ENCODE measurements around the gene STK32B. TPM values are rescaled to one million over a fixed set of nuclear protein-coding genes. Genes with fewer than 3 reads are reported as not detected.

Gene STK32B
- total RNA-seq, 1 donor from 2014 or later: 46.9 TPM

DNA sequence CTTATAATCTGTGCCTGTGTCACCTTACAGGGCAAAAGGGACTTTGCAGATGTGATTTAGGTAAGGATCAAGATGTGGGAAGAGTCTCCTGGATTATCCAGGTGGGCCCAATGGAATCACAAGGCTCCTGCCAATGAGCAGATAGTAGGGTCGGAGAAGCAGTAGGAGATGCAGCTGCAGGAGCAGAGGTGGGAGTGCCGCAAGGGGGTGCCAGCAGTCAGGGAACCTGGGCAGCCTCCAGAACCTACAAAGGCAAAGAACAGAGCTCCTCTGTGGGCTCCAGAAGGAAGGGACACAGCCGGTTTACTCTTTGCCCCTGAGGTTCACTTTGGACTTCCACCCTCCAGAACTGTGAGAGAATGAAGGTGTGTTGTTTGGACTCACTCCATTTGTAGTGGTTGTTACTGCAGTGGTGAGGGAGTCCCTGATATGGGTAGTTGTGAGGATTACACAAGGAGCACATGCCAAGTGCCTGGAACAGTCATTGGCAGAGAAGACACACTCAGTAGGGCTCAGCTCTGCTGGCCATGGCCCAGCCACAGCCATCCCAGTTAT lies 338.6 kb downstream of the STK32B start:
- DNase-seq (ENCODE audit: extremely low spot score, unreplicated experiment): no peak
- no peak overlapping the region for H3K4me3 Mint-ChIP-seq (ENCODE audit: unreplicated experiment)
- peaks cover 12% of the 10 kb centered on the region for H3K36me3 Mint-ChIP-seq (ENCODE audit: unreplicated experiment)
- TF ChIP-seq, protein P1, sequence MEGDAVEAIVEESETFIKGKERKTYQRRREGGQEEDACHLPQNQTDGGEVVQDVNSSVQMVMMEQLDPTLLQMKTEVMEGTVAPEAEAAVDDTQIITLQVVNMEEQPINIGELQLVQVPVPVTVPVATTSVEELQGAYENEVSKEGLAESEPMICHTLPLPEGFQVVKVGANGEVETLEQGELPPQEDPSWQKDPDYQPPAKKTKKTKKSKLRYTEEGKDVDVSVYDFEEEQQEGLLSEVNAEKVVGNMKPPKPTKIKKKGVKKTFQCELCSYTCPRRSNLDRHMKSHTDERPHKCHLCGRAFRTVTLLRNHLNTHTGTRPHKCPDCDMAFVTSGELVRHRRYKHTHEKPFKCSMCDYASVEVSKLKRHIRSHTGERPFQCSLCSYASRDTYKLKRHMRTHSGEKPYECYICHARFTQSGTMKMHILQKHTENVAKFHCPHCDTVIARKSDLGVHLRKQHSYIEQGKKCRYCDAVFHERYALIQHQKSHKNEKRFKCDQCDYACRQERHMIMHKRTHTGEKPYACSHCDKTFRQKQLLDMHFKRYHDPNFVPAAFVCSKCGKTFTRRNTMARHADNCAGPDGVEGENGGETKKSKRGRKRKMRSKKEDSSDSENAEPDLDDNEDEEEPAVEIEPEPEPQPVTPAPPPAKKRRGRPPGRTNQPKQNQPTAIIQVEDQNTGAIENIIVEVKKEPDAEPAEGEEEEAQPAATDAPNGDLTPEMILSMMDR (IDR thresholded peaks at IDR 0.05): no peak
- H3K9me3 Mint-ChIP-seq (ENCODE audit: unreplicated experiment): no peaks in the 10 kb centered on the region
- H3K4me1 Mint-ChIP-seq (ENCODE audit: unreplicated experiment): peaks cover 18% of the 10 kb centered on the region
- H3K27me3 Mint-ChIP-seq (ENCODE audit: unreplicated experiment): no peaks in the 10 kb centered on the region
- no peak overlapping the region for H3K27ac Mint-ChIP-seq (ENCODE audit: unreplicated experiment)

DNA sequence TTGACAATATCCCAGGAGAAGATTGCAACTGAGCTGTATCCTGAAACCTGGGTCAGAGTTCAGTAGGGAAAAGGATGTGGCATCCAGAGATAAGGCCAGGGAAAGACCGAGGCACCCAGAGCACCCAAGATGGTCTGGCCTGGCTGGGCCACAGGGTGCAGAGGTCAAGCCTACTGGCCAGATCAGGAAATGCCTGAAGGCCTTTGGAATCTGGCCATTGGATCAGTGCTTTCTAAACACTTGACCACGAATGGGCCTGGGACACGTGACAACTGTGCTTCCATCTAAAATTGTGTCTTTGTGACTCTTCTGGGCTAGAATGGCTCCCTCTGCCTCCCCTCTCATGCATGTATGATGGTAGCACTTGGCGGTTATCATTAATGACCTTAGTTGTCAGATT lies 340.2 kb downstream of the STK32B start:
- Mint-ChIP-seq H3K27ac (ENCODE audit: unreplicated experiment) (no peak overlapping the region), H3K27me3 (ENCODE audit: unreplicated experiment) (no peaks in the 10 kb centered on the region), H3K4me1 (ENCODE audit: unreplicated experiment) (peaks cover 4% of the 10 kb centered on the region), H3K36me3 (ENCODE audit: unreplicated experiment) (peaks cover 16% of the 10 kb centered on the region), H3K9me3 (ENCODE audit: unreplicated experiment) (no peaks in the 10 kb centered on the region), H3K4me3 (ENCODE audit: unreplicated experiment) (no peak overlapping the region)
- DNase-seq (ENCODE audit: extremely low spot score, unreplicated experiment): no peak
- TF ChIP-seq, protein P1 (IDR thresholded peaks at IDR 0.05): no peak

DNA sequence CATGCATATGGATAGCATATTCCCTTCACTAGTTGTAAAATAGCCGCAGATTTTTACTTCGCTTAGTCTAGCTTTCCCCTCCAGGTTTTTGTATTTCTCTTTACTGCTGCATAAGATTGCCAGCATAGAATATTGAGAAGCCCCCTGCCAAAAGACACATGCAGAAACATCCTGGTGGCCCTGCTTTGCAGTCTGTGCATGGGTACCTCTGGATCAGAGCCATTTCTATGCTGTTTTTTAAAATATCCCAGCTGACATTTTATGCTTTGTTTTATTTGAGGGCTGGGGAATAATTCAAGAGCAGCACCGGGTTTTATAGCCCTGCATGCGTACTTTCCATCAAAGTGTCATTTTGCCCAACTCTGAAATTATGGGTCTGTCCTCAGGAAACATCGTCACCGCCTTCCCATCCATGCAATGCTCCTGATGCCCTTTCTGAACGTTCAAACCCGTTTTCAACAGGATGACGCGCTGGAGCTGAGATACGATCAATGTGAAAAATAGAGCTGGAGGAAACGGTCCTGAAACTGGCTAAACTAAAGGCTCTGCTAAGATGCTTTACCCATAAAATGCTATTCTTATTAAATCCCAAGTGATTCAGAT lies 342.7 kb downstream of the STK32B start:
- Mint-ChIP-seq H3K36me3 (ENCODE audit: unreplicated experiment) (peaks cover 16% of the 10 kb centered on the region), H3K9me3 (ENCODE audit: unreplicated experiment) (no peaks in the 10 kb centered on the region), H3K4me3 (ENCODE audit: unreplicated experiment) (no peak overlapping the region), H3K4me1 (ENCODE audit: unreplicated experiment) (peaks cover 11% of the 10 kb centered on the region), H3K27ac (ENCODE audit: unreplicated experiment) (no peak overlapping the region), H3K27me3 (ENCODE audit: unreplicated experiment) (no peaks in the 10 kb centered on the region)
- DNase-seq (ENCODE audit: extremely low spot score, unreplicated experiment): no peak
- TF ChIP-seq, protein P1 (IDR thresholded peaks at IDR 0.05): no peak

DNA sequence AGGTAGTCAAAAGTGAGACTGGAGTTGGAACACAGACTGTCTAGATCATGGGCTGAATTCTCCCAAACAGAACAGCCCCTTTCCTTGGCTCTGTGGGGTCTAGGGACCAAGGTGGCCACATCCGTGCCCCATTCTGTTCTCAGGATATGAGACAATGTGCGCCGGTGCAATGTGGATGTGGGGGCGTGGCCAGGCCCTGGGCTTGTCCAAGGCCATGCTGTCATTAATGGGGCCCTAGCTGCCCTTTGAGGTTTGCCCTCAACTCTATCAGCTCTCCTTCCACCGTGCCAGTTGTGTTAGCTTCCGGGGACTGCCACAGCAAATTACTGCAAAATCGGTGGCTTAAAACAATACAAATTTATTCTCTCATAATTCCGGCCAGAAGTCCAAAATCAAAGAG lies 344.5 kb downstream of the STK32B start:
- DNase-seq (ENCODE audit: extremely low spot score, unreplicated experiment): no peak
- Mint-ChIP-seq H3K9me3 (ENCODE audit: unreplicated experiment) (no peaks in the 10 kb centered on the region), H3K27ac (ENCODE audit: unreplicated experiment) (no peak overlapping the region), H3K4me1 (ENCODE audit: unreplicated experiment) (peaks cover 15% of the 10 kb centered on the region), H3K27me3 (ENCODE audit: unreplicated experiment) (no peaks in the 10 kb centered on the region), H3K4me3 (ENCODE audit: unreplicated experiment) (no peak overlapping the region), H3K36me3 (ENCODE audit: unreplicated experiment) (peaks cover 10% of the 10 kb centered on the region)
- TF ChIP-seq, protein P1 (IDR thresholded peaks at IDR 0.05): no peak

DNA sequence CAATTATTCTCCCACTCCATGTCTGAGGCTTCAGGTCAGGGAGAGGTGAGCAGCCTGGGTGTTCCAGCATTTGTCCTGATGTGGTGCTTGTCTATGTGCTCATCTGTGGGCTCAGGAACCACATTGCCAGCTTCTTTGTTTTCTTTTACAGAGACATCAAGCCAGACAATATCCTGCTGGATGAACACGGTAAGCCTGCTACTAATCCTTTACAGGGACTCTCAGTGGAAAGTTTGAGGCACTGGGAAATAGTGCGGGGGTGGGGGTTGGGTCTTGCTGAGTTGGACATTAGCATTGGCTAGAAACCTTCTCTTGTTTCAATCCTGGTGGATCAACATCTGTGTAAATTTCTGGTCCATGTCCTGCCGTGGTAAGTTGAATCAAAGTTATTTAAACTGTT lies 346.8 kb downstream of the STK32B start:
- Mint-ChIP-seq H3K4me1 (ENCODE audit: unreplicated experiment) (peaks cover 15% of the 10 kb centered on the region), H3K4me3 (ENCODE audit: unreplicated experiment) (no peak overlapping the region), H3K27ac (ENCODE audit: unreplicated experiment) (no peak overlapping the region), H3K36me3 (ENCODE audit: unreplicated experiment) (peaks cover 14% of the 10 kb centered on the region), H3K27me3 (ENCODE audit: unreplicated experiment) (no peaks in the 10 kb centered on the region), H3K9me3 (ENCODE audit: unreplicated experiment) (peaks cover 9% of the 10 kb centered on the region)
- DNase-seq (ENCODE audit: extremely low spot score, unreplicated experiment): no peak
- TF ChIP-seq, protein P1 (IDR thresholded peaks at IDR 0.05): no peak
